ENCODE results near the gene KATNA1. TPM values are rescaled to one million over a fixed set of nuclear protein-coding genes. Genes with fewer than 3 reads are reported as not detected.
A peak's percentile ranks its signal among the peaks of the same experiment; 100 is the strongest.

The KATNA1 gene
- total RNA-seq, 1 donor from 2014 or later = 16.3 TPM

DNA sequence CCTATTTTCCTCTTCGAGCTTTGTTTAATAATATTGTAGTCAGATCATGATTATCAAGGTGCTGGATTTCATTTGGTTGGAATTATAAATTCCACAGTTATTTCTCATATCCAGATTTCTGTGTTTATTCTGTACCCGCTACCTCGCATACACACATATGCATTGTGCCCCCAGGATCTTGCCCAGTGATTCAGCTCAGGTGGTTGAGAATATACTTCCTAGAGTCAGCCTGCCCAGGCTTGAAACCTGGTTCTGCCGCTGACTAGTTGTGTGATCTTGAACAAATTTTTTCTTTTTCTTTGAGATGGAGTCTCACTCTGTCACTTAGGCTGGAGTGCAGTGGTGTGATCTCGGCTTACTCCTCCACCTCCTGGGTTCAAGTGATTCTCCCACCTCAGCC lies 67.6 kb downstream of the KATNA1 start:
- no peak for DNase-seq (ENCODE audit: low read depth)
- no peak overlapping the region for H3K4me3 ChIP-seq (ENCODE audit: low read depth, low read length)
- TF ChIP-seq, protein P1, sequence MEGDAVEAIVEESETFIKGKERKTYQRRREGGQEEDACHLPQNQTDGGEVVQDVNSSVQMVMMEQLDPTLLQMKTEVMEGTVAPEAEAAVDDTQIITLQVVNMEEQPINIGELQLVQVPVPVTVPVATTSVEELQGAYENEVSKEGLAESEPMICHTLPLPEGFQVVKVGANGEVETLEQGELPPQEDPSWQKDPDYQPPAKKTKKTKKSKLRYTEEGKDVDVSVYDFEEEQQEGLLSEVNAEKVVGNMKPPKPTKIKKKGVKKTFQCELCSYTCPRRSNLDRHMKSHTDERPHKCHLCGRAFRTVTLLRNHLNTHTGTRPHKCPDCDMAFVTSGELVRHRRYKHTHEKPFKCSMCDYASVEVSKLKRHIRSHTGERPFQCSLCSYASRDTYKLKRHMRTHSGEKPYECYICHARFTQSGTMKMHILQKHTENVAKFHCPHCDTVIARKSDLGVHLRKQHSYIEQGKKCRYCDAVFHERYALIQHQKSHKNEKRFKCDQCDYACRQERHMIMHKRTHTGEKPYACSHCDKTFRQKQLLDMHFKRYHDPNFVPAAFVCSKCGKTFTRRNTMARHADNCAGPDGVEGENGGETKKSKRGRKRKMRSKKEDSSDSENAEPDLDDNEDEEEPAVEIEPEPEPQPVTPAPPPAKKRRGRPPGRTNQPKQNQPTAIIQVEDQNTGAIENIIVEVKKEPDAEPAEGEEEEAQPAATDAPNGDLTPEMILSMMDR (conservative IDR thresholded peaks at IDR 0.05; ENCODE audit: low read depth, low read length) = no peak

DNA sequence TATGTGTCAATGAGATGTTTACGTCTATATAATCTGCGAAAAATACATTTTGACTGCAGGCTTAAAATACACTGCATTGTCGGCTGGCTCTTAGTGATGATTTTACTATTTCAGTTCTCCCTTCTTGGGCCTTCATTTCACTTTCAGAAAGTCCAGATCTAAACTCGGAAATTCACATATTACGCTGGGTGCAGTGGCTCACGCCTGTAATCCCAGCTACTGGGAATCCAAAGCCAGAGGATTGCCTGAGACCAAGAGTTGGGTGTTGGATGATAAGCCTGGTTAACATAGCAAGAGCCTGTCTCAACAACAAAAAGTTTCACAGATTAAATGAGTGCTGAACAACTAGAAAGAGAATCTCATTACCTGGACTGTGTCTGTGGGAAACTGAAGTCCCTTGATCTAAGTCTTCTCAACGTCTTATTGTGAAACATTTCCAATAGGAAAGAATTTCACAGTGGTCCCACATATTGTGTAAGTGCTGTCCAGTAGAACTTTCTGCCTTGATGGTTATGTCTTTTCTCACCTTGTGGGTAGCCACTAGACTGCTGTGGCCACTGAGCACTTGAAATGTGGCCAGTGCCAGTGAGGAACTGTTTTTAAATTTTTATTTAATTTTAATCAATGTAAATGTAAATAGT lies 80.4 kb downstream of the KATNA1 start:
- TF ChIP-seq, protein P1 (conservative IDR thresholded peaks at IDR 0.05; ENCODE audit: low read depth, low read length) = no peak
- DNase-seq (ENCODE audit: low read depth) = no peak
- no peak overlapping the region for H3K4me3 ChIP-seq (ENCODE audit: low read depth, low read length)

DNA sequence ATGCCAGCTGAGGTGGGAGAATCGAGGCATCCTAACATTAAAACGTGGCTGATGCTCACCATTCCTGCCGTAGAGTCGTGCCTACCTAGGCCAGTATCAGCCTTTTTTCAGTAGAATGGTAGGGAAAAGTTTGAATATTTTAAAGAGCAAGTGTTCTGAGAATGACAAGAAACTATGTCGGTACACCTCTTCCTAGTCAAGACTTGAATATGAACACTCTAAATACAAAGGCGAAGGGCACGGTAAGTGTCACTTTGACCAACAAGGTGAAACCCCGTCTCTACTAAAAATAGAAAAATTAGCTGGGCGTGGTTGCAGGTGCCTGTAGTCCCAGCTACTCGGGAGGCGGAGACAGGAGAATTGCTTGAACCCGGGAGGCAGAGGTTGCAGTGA lies 81.3 kb downstream of the KATNA1 start:
- H3K4me3 ChIP-seq (ENCODE audit: low read depth, low read length) = peak overlapping the region; percentile 96
- no peak for DNase-seq (ENCODE audit: low read depth)
- TF ChIP-seq, protein P1 (conservative IDR thresholded peaks at IDR 0.05; ENCODE audit: low read depth, low read length) = no peak

DNA sequence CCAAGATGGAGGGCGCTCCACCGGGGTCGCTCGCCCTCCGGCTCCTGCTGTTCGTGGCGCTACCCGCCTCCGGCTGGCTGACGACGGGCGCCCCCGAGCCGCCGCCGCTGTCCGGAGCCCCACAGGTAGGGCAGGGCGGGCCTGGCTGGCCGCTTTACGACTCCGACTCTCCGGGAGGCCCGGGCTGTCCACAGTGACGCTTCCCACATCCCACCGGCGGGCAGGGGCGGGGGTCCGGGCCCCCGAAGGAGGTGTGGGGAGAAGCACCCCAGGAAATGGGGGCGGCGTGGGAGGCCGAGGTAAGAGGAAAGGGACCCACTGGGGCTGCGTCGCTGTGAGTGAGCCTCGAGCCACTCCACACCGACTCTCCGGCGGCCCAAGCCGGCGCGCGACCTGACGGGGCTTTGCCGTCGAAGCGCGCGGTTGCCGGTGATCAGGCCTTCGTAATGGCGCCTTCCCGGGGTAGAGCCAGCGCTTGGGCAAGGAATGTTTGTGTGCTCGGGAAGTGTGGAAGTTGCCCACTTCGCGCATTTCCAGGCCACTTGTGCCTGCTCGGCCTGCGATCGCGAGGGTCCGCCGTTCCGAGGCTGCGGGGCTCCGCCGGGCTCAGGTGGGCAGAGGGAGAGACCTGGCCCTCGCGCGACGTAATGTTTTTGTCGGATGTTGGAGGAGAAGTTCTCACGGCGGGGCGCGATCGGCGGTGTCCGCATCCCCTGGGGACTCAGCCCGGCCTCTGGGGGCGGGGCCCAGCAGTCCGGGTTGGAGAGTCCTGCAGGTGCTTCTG lies 81.9 kb downstream of the KATNA1 start:
- no peak for DNase-seq (ENCODE audit: low read depth)
- TF ChIP-seq, protein P1 (conservative IDR thresholded peaks at IDR 0.05; ENCODE audit: low read depth, low read length) = no peak
- peak overlapping the region; percentile 96 for H3K4me3 ChIP-seq (ENCODE audit: low read depth, low read length)

GRCh38 chr6:149565527-149566409 lies 82.7 kb downstream of the KATNA1 start, which contains the start of gene GINM1:
Gene GINM1, plus strand, starts transcription at chr6:149566375. Its CDS starts 40 bp downstream, at chr6:149566415.
- DNase-seq (ENCODE audit: low read depth) = peak; percentile 36
- TF ChIP-seq, protein P1 (conservative IDR thresholded peaks at IDR 0.05; ENCODE audit: low read depth, low read length) = peak; percentile 71
- H3K4me3 ChIP-seq (ENCODE audit: low read depth, low read length) = peak within 1 kb of the TSS; percentile 96

GRCh38 chr6:149563928-149564325 lies 84.6 kb downstream of the KATNA1 start:
- H3K4me3 ChIP-seq (ENCODE audit: low read depth, low read length) = no peak overlapping the region
- no peak for DNase-seq (ENCODE audit: low read depth)
- TF ChIP-seq, protein P1 (conservative IDR thresholded peaks at IDR 0.05; ENCODE audit: low read depth, low read length) = no peak
